ENCODE results near the gene PDZD7. TPM values are rescaled to one million over a fixed set of nuclear protein-coding genes. Genes with fewer than 3 reads are reported as not detected.

The PDZD7 gene
- total and polyA plus RNA-seq, 8 donors: 0.20 to 2.4 (median 0.76) TPM; not detected in 4

DNA sequence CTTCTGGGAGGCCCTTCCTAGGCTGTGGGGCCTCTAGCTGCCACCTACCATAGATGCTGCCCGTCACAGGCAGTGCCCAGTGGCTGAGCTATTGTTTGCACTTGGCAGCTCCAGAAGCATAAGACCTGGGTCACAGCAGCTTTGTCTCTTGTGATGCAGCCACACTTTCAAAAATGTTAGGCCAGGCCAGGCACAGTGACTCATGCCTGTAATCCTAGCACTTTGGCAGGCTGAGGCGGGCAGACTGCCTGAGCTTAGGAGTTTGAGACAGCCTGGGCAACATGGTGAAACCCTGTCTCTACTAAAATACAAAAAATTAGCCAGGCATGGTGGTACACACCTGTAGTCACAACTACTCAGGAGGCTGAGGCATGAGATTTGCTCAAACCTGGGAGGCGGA is 21.4 kb upstream of the PDZD7 start:
- 64 to 73% (median 70%) methylated on average over 3 of the region's 3 CpGs for WGBS, 5 donors

DNA sequence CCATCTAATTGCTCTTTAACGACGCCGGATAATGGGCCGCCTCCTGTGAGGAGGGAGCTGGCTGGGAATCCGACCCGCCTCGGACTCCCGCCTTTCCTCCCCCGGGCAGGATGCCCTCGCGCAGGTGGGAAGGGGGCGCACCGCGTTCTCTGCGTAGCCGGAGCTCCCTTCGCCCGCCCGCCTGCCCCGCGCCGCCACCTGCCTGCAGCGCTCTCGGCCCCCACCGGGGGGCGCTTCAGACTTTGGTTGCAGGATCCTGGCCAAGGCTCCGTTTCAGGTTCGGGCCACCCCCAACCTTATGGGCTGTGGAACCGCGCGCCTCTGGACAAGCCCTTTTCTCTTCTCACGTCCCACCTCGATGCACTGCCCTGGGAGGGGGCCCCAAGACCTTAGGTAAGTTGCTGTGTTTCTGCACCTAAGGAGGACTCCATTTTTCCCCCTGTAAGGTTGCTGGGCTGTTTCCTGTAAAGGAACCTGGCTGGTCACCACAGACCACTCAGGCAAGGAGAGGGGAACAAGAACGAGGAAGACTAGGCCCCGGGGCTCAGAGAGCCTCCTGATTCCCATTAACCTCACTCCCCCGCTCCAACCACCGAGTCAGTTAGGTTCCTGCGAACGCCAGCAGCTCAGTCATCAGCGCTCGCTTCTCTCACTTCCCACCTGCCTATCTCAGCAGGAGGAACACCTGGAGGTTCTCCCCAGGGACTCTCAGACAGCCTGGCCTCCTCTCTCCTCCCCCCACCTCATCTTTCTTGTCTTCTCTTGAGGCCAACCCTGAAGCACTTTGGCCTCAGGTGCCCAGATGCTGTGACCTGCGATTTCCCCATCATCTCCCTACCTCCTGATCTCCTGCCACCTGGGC is 19.5 kb upstream of the PDZD7 start:
- Histone ChIP-seq H3K9me3 (no peaks in the 10 kb centered on the region), H3K4me1 (peaks cover 10 to 26% (median 23%) of the 10 kb centered on the region in 4 donors), H3K27me3 (peaks cover 15 to 70% (median 44%) of the 10 kb centered on the region in 3 donors), H3K4me3 (peak overlapping the region; percentile 12 to 28 (median 20)), H3K27ac (no peak overlapping the region), H3K36me3 (no peaks in the 10 kb centered on the region)
- intact Hi-C loops (cut with DNase I; ENCODE audit: low total_unique reads): no loop called here
- 11 to 23% (median 13%) methylated on average over 23 to 42 of the region's 42 CpGs for WGBS, 5 donors
- TF ChIP-seq, protein P1, sequence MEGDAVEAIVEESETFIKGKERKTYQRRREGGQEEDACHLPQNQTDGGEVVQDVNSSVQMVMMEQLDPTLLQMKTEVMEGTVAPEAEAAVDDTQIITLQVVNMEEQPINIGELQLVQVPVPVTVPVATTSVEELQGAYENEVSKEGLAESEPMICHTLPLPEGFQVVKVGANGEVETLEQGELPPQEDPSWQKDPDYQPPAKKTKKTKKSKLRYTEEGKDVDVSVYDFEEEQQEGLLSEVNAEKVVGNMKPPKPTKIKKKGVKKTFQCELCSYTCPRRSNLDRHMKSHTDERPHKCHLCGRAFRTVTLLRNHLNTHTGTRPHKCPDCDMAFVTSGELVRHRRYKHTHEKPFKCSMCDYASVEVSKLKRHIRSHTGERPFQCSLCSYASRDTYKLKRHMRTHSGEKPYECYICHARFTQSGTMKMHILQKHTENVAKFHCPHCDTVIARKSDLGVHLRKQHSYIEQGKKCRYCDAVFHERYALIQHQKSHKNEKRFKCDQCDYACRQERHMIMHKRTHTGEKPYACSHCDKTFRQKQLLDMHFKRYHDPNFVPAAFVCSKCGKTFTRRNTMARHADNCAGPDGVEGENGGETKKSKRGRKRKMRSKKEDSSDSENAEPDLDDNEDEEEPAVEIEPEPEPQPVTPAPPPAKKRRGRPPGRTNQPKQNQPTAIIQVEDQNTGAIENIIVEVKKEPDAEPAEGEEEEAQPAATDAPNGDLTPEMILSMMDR (IDR thresholded peaks at IDR 0.05): peak in 5 of 7 experiments; percentile 57 to 93 (median 79)
- TF ChIP-seq POLR2AphosphoS5 (IDR thresholded peaks at IDR 0.05): no peak
- TF ChIP-seq POLR2A (IDR thresholded peaks at IDR 0.05): no peak
- TF ChIP-seq EP300 (IDR thresholded peaks at IDR 0.05): no peak
- DNase-seq: peak; percentile 82 to 85

More for the DNA sequence above, 21.4 kb upstream of the PDZD7 start:
- H3K27ac ChIP-seq: no peak overlapping the region
- no peak for DNase-seq
- no peaks in the 10 kb centered on the region for H3K36me3 ChIP-seq
- peaks cover 15 to 53% (median 36%) of the 10 kb centered on the region in 3 donors for H3K27me3 ChIP-seq
- H3K4me3 ChIP-seq: no peak overlapping the region
- peaks cover 10 to 26% (median 23%) of the 10 kb centered on the region in 4 donors for H3K4me1 ChIP-seq
- intact Hi-C loops (cut with DNase I; ENCODE audit: low total_unique reads): no loop called here
- H3K9me3 ChIP-seq: no peaks in the 10 kb centered on the region
- TF ChIP-seq POLR2A (IDR thresholded peaks at IDR 0.05): no peak
- no peak for TF ChIP-seq EP300 (IDR thresholded peaks at IDR 0.05)

DNA sequence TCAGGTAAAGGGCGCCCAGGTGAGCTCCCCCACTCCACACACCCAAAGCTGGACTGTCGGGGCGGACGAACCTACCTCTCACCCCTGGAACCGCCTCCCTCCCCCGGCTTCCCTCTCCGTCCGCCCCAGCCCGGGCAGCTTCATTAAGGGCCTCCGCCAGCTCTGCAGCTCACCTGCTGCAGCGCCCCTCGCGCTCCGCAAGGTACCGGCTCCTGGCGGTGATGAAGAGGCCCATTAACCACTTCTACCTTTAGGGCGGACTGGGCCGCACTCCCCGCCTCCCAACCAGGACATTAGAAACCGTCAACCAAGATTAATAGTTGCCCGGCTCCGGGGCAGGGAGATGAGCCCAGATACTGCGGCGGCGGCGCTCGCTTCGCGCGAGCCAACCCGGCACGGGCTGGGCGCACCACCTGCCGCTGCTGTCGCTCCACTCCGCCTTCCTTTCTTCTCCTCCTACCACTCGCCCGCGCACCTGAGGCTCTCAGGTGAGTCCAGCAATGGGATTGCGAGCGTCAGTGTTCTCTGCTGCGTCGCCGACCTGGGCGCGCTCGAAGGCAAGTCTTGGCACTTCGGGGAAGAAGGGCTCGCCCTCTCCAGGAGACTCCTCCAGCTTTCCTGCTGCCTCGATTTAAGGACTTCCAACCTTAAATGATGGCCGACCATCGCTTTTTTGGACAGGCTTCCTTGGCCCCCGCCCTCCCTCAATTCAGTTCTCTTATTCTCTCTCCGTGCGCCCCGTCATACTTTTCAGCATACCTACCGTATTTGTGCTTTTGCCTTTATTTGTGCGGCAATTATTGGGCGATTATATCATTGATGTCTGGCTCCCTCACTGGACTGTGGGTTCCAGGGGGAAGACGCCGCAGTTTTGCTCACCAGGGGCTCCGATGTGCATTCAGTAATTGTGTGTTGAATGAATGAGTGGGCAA is 17.3 kb upstream of the PDZD7 start:
- H3K27ac ChIP-seq: no peak overlapping the region
- TF ChIP-seq EP300 (IDR thresholded peaks at IDR 0.05): no peak
- TF ChIP-seq POLR2AphosphoS5 (IDR thresholded peaks at IDR 0.05): no peak
- TF ChIP-seq, protein P1 (IDR thresholded peaks at IDR 0.05): peak in 1 of 7 experiments; percentile 9
- TF ChIP-seq POLR2A (IDR thresholded peaks at IDR 0.05): no peak
- DNase-seq: peak in 1 of 2 donors; percentile 63
- no peak overlapping the region for H3K4me3 ChIP-seq
- H3K9me3 ChIP-seq: no peaks in the 10 kb centered on the region
- no peaks in the 10 kb centered on the region for H3K36me3 ChIP-seq
- intact Hi-C loops (cut with DNase I; ENCODE audit: low total_unique reads): no loop called here
- 12 to 19% (median 12%) methylated on average over 55 to 62 of the region's 62 CpGs for WGBS, 5 donors
- H3K4me1 ChIP-seq: peaks cover 14 to 33% (median 30%) of the 10 kb centered on the region in 4 donors
- peaks cover 15 to 75% (median 44%) of the 10 kb centered on the region in 3 donors for H3K27me3 ChIP-seq

DNA sequence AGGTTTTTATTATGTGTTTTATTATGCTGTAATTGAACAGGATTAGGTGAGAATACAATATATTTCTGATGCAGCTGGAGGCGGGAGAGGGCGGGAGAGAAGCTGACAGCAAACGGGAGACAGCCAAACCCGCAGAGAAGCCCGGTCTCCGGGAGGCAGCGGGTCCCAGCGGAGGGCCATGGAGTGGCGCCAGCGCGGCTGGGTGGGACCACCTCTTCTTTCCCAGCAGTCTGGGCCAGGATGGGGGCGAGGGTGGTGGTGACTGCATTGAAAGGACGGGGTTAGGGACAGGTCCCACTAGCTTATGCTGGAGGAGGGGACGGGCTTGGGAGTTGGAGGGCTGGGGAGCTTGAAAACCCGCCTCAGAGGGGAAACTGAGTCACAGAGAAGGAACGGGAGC is 16.3 kb upstream of the PDZD7 start:
- H3K27me3 ChIP-seq: peaks cover 15 to 71% (median 44%) of the 10 kb centered on the region in 3 donors
- no peak overlapping the region for H3K4me3 ChIP-seq
- intact Hi-C loops (cut with DNase I; ENCODE audit: low total_unique reads): no loop called here
- TF ChIP-seq POLR2A (IDR thresholded peaks at IDR 0.05) (no peak), EP300 (IDR thresholded peaks at IDR 0.05) (no peak), POLR2AphosphoS5 (IDR thresholded peaks at IDR 0.05) (no peak)
- TF ChIP-seq, protein P1 (IDR thresholded peaks at IDR 0.05): no peak
- H3K36me3 ChIP-seq: no peaks in the 10 kb centered on the region
- 23 to 32% (median 28%) methylated on average over 16 of the region's 16 CpGs for WGBS, 5 donors
- peaks cover 19 to 38% (median 36%) of the 10 kb centered on the region in 4 donors for H3K4me1 ChIP-seq
- no peak for DNase-seq
- no peaks in the 10 kb centered on the region for H3K9me3 ChIP-seq
- no peak overlapping the region for H3K27ac ChIP-seq

Data from stomach (tissue), 9 donors.